ENCODE measurements around the gene INPP5B.
"Not testable (repeated sequence)": the region's sequence is repeated elsewhere in the genome, so short reads cannot be mapped to it uniquely, and the experiment has no call there.

Gene INPP5B

DNA sequence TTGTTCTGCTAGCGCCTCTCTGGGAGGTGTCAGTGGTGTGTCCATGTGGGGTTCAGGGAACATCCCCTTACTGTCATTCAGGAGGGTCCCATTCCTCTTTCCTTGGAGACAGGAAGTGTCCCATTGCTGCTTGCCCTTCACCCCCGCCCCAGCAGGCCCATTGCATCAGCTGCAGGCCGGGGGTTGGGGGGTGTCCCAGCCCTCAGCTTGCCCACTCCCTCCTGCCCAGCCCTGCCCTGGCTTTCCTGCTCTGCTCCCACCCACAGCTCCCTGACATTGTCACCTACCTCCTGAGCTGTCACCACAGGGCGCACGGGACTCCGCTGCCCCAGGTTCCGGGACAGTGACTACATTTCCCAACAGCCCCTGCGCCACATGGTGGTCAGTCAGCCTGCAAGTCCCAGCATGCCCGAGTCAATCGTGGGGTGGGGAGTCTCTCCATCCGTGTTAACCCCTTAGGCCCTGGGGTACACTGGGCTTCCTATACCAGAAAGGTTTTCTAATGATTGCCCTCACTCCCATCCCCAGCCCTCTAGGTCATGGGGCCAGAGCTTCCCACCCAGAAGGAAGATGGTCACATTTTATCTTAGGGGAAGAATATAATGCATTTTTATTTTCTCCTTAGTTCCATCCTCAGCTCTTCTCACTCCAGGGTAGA is at the start of gene INPP5B:
INPP5B (minus strand) TSS at position 351 of the 658 bp plus-strand sequence. CDS start 745 bp downstream, outside the sequence.
- no peak for DNase-seq

DNA sequence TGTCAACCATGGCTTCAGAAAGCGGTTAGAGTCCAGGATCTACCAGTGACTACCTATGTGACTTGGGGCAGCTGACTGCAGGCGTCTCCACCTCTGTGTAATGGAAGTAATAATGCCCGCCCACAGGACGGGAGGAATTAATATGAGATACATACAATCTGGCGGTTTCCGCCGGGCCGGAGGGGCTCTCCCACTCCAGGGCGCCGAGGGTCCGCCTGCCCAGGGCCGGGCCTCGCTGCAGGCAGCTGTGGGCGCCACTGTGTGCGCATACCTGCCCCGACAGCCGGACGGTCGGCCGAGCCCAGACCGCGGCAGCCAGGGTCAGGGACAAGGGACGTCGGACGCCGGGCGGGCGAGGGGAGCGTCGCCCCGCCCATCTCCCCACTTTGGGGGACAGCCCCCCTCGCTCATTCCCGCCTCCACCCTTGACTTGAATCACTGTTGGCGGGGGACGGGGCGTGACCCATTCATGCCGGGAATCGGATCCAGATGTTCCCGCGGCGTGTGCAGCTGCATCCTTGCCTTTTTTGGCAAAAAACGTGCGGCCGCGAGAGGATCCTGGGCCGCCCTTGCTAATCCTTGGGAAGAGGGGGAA is 49.0 kb upstream of the INPP5B start:
- peak; percentile 56 for DNase-seq

DNA sequence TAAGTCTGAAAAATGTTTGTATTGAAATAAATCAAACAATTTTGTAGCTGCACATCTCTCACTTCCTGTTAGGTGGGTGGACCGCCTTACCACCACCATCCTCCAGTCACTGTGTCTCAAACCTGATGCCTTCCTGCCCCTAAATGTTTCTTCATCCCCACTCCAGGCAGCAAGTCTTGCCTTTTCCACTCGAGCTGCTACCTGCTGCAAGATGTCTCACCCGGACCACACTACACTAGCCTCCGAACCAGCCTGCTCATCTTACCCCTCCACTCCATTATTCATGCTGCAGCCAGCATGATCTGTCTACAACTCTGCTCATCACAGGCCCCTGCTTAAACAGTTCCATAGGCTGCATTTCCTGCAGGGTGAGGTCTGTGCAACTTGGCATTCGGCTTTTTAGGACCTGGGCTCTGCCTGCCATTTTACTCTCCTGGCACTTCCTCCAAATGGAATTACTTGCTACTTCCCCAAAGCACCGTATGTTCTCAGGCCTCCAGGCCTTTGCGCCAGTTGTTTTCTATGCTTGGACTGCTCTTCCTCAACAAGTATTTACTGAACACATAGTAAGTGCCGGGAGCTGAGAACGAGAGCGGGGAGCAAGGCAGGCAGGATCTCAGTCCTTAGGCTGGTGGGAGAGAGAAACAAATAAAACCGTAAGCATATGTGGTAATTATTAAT is 48.2 kb upstream of the INPP5B start:
- no peak for DNase-seq

DNA sequence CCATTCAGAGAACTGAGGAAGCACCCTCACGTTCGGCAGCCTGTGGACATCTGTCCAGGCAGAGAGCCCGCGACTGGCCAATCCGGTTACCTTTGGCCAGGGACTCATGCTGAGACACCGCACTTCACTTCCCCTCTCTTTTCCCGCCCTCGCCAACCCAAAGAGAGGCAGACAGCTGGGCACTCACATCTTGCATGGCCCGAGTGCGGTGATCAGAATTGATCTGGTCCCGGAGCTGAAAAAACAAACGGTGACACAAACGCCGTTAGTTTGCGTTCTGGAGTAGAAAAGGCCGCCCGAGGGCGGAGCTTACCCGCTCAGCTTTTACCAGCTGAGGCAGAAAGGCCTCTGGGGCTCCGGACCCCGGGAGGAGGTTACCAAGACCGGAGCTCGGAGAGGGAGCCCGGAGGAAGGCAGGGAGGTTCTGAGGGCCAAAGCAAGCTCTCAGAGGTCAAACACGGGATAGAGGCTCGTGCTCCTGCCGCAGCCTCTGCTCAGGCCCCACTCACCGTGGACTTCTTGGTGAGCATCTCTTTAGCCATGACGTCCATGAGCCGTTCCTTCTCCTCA is 42.6 kb upstream of the INPP5B start:
- peak; percentile 53 for DNase-seq

DNA sequence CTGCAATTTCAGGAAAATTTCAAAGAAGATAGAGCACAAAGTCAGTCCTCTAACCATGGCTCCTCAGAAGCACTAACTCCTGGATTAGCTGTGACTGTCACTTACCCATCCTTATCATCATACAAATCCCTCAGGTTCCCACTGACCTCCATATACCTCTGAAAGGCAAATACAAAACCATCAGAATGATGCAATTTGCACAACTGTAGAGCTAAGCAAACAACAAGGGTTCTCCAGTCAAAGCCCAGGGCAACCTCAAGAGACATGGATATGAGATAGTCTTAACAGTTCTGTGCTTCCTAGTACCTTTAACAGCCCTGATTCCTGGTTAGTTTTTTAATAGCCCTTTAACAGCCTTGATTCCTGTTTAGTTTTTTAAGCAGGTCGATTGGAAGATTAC is 40.8 kb upstream of the INPP5B start:
- DNase-seq, result no peak

DNA sequence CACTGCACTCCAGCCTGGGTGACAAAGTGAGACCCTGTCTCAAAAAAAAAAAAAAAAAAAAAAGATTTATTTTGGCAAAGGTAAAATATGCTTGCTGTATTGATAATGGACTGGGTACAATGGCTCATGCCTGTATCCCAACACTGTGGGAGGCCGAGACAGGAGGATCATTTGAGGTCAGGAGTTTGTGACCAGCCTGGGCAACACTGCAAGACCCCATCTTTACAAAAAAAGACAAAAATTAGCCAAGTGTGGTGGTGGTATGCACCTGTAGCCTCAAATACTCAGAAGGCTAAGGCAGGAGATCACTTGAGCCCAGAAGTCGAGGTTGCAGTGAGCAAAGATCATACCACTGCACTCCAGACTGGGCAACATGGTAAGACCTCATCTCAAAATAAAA is 36.7 kb upstream of the INPP5B start:
- no peak for DNase-seq

DNA sequence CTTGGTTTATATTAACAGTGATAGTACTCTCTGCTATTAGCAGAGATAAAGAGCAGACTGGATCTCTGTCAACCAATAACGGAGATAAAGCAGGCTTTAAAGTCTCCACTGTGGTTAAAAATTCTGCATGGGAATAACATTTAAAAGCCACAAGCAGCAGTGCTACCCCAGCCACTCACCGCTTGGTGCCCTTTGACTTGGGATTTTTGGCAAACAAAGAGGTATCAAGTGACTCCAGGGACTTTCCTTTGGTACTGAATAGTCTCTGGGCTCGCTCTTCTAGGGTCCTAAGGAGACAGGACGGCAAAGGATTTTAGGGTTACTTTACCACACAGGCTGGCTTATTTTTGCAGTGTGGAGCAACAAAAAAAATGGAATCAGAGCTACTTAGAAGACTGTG is 31.7 kb upstream of the INPP5B start:
- DNase-seq, result no peak

DNA sequence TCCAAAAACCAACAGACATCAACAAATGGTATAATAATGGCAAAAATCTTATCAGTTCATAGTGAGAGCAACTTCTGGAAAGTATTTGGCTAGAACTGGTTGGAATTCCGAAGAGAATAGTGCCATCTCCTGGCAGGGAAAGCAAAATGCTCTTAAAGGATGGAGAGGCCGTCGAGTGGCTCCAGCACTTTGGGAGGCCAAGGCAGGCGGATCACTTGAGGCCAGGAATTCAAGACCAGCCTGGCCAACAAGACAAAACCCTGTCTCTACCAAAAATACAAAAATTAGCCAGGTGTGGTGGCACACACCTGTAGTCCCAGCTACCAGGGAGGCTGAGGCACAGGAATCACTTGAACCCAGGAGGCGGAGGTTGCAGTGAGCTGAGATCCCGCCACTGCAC is 28.2 kb upstream of the INPP5B start:
- peak; percentile 48 for DNase-seq

DNA sequence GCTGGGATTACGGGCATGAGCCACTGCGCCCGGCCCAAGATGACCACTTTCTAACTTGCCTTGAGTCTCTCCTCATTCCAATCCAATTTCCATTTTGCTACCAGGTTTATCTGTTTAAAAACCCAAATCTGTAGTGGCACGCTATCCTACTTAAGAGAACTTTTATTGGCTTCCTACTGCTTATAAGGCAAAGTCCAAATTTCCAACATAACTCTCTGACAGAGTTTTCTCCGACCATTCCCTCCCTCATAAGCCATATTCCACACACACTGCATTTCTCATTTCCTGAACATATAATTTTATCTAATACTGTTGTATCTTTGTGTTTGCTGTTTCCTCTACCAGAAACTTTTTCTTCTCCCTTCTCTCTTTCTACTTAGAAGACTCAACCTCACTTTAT is 27.7 kb upstream of the INPP5B start:
- no peak for DNase-seq

DNA sequence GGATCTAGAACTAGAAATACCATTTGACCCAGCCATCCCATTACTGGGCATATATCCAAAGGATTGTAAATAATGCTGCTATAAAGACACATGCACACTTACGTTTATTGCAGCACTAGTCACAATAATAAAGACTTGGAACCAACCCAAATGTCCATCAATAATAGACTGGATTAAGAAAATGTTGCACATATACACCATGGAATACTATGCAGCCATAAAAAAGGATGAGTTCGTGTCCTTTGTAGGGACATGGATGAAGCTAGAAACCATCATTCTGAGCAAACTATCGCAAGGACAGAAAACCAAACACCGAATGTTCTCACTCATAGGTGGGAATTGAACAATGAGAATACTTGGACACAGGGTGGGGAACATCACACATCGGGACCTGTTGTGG is 26.8 kb upstream of the INPP5B start:
- not testable (repeated sequence) for DNase-seq

DNA sequence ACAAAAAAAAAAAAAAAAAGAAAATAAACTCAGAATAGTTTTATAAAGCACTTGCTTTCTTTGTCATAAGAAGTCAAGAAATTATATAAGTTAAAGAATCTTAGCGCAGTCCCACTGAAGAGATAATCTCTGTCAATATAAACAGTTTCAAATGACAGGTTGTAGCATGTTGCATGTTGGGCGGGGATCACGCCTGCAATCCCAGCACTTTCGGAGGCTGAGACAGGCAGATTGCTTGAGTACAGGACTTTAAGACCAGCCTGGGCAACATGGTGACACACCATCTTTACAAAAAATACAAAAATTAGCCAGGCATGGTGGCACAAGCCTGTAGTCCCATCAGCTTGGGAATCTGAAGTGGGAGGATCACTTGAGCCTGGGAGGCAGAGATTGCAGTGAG is 18.4 kb upstream of the INPP5B start:
- DNase-seq, result no peak

DNA sequence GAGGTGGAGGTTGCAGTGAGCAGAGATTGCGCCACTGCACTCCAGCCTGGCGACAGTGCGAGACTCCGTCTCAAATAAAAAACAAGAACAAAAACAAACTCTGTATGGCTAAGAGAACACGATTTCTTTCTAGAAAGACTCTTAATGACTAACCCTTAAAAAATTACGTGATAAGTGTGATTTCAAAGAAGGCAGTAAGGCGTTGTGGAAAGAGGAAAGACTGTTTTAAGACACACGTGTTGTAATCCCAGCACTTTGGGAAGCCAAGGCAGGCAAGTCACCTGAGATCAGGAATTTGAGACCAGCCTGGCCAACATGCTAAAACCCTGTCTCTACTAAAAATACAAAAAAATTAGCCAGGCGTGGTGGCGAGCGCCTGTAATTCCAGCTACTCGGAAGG is 17.3 kb upstream of the INPP5B start:
- DNase-seq, result not testable (repeated sequence)

DNA sequence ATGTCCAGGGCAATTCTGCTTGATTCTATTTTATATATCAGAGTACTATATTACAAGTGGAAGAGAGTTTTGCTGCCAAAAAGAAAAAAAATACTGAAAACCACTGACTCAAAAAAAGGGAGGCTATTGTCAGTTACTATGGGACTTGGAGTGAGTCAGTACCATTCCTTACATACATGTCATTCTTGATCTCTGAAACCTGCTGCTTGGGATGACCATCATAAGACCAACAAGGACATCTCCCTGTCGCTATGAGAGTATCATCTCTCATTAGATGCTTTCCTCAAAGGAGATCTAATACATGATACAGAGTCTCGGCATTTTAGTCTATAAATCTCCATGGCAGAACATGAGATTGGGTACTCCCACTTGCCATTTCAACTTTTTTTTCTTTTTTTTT is 11.8 kb upstream of the INPP5B start:
- no peak for DNase-seq

DNA sequence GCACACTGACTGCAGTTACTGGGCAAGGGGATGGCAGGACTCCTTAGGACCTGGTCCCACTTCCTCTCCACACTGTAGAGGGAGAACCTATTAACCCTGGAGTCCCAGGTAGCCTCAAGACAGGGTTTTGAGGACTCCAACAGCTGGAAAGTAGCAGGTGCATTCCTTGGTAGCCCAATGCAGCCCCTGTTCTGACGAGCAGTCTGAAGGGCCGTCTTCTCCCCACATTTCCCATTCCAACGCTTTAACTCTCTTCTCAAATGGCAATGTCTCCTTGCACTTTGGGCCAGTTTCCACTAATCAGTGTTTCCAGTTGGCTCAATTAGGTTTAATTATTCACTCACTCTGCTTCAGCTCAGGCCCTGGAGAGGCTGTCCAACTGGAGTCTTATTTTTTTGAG is 8.8 kb upstream of the INPP5B start:
- DNase-seq, result no peak

DNA sequence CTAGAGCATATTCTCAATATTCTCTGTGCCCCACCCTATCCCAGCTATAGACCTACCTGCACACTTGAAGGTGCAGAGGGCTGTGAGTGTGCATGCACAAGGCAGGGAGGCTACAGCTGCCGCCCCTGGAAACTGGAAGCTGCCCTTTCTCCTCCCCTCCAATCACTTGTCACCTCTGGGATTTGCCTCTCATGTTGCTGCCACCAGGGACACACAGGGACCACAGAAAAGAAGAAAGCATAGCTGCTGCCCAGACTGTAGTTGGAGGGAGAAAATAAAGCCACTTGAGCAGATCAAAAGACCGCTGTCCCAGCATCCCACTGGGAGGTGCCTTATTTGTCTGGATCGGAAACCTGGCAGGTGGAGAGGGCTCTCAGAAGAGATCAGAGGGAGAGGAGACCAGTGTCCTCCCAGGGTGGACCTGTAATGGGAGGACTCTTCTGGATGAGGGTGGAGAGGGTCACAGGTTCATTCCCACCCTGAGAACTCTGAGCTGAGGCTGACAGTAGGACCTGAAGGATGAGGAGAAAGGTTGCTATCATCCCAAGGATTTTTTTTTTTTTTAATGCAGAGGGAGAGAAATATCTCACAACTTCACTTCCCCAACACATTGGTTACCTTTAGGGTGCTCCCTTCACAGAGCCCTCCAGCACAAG is 7.6 kb upstream of the INPP5B start:
- peak; percentile 40 for DNase-seq

DNA sequence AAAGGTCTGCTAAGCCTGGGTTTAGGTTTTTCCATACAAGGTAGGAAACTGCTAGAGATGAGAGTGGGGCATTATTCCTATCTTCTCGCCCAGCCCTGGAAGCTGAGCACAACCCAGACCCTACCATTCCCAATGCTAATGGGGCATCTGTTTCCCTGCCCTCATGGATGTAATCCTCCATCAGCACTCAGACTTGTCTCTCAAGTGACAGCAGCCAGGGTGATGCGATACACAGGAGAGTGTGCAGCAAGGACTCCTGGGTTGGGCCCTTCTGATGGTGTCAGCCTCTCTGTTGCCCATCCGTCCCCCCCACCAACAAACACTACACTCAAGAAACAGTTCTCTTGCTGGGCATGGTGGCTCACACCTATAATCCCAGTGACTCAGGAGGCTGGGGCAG is 5.9 kb upstream of the INPP5B start:
- no peak for DNase-seq

DNA sequence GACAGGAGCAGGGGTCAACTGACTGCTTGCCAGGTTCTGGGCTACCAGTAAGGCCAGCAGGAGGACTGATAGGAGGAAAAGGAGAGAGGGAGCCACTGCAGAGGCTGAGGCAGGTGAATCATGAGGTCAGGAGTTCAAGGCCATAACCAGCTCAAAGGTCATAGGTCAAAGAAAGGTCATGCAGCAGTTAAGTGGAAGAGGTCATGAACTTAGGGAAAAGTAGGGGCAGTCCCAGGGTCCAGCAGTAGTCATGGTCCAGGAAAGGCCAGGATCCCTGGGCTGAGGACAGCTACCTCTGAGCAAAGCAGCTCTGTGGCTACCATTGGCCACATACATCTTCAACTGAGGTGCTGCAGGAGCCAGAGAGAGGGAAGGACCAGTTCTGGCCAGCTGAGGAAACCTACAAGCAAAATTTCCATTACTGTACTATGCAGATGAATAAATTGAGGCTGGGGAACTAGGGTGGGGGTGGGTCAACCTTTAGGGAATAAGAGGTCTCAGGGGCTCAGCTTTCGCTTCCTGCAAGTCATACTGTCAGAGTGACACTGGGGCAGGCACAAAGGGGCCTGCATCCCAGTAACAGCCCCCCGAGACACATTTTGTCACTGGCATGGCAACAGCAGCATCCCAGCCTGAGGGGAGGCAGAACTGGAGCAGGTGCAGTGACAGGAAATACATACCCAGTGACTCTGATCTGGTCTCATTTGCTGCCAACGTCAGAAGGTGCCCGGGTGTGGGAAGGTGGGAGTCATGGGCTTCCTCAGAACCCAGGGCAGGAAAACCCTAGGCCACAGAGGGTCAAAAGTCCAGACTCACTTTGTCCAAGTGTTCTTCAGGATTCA is 5.2 kb upstream of the INPP5B start:
- DNase-seq, result no peak

DNA sequence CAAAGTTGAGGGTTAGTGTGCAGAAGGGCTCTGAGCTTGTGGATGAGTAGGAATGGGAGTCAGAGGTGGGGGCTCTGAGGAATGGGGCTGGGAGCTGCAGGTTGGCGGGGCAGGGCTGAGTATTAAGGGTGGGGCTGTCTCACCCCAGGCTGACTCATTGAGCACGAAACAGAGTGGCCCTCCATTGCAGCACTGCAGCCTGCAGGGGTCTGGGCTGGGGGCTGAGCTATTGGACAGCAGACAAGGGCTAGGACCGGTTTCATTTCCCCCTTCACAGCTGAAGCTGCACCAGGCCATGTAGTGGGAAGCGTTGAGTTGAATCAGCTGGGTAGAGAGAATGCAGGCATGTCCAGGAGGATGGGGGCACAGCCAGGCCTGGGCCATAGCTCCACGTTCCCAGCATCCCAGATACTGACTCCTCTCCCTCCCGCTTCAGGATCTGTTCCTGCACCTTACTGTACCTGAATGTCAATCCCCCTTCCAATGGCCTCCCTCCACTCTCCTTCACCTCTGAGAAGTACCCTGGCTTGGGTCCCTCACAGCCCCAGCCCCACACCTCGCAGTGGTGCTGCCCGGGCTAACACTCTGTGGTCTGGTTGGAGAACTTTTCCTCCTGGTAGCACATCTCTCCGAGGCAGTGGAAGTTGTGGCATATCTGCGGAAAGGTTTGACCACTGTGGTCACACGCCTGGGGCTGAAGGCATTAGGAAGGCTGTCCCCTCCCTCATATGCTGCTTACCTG is 4.4 kb upstream of the INPP5B start:
- DNase-seq, result no peak

DNA sequence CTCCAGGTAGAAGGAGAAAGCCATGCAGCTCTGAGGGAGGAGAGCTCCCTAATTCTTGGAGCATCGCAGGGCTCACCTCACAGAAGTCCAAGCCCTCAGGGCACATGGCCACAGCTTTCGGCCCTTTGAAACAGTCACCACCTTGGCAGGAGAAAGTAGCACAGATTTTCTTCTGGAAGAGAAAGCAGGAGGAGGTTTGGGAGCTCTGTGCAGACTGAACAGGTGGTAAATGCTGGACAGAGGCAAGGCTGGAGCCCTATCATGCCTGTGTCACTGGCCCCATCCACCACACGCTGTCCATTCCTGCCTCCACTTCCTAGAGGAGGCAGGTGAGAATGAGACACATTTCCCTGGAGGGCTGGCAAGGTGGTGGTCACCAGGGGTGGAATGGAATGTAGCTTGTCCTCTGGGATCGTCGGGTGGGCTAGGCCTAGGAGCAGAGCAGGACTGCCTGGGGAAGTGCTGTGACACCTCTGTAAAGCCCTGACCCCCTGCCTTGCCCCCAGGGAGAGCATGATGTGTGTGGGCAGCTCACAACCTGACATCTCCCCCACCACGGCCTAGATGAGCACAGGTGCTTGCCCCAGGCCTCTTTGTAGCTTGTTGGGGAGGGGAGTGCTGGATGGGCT is 2.8 kb upstream of the INPP5B start:
- DNase-seq, result no peak

DNA sequence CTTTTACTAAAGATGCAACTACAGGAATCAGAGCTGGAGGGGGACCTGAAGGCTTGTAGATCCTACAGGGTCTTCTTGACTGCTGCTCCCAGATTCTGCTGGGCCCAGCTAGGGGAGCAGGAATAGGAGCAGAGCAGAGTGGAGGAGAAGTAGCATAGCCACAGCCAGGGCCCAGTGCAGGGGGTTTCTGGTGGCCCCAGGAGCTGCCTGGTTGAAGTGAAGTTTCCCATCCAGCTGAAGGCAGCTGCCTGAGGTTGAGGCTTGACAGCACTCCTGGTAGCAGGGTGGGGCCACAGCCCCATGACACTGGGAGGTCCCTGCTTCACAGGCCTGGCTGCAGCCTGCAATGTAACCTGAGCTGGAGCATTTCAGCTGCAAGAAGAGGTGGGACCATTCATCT is 2.0 kb upstream of the INPP5B start:
- no peak for DNase-seq

DNA sequence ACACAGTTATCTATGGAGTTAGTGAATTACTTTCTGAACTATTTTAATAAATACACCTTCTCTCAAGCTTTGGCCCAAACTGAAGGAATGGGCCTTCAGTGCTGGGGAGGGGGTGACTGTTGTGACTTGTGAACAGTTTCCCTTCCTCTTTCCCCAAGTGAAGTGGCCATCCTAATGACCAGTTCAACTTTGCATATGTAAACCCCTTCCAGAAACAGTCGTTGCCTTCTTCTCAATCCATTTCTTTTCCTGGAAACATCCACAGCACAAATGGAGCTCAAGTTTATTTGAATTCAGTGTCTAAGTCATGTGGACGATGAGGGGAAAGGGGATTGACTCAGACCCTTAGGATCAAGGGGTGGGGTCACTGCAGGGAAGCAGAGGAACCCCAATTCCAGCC is 1.3 kb upstream of the INPP5B start:
- DNase-seq, result no peak

All from NCI-H69 (cell line).